NCI-H1092 (cell line): ENCODE results near the gene PDE3A.
"Not testable (repeated sequence)": the region's sequence is repeated elsewhere in the genome, so short reads cannot be mapped to it uniquely, and the experiment has no call there.

Source experiments
- DNase-seq: peaks from one replicate; lab custom pipeline; 2025; lab: John Stamatoyannopoulos, UW

Gene PDE3A

DNA sequence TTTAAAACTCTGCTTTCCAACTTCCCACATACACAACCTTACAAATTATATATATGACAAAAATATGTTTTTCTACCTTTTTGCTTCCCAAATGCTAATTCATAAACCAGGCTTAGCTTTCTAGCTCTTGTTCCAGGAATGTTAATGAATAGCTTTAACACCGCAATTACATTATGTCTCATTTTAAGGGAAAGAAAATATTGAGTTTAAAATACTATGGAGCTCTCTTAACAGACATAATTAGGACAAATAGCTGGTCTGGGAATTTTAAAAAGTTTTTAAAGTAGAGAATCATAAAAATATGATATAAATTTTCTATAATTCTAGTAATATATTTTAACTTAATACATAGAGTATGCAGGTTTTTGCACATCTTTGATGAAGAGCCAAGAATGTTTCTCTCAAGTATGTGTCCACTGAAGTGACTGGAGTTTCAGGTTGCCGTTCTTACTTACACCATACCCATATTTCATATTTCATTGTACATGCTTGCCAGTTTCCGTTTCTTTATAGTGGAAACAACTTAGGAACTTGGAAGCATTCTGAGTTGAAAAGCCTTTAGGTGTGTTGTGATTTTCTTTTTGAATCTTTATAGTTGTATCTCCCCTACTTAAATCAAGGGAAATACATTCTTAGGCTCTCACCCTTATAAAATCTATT lies 236.2 kb downstream of the PDE3A start:
- no peak for DNase-seq

DNA sequence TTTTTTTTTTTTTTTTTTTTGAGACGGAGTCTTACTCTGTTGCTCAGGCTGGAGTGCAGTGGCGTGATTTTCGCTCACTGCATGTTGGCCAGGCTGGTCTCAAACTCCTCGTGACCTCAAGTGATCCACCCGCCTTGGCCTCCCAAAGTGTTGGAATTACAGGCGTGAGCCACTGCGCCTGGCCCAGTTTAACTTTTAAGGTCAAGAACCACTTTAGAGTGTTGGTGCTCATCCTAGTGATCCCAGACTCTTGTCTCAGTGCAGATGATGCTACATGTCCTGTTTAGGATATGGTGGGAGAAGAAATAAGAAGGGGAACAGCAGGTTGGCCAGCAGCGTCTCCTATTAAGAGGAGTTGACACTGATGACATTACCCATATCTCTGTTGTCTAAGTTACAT lies 246.7 kb downstream of the PDE3A start:
- DNase-seq, result not testable (repeated sequence)

DNA sequence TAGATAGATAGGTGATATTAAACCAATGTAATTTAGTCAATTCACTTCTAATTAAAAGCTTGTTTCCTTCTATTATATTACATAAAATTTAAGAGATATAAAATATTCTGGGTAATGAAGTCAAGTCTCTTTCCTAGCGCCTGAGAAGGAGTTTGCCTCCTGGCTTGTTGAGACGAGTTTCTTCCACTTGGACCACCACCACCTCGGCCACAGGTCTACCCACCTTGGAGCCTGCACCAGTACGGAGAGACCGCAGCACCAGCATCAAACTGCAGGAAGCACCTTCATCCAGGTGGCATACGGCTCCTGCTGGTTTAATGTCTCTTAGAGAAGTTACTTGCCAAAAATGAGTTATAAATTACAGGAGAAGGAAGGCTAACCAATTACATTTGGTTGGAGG lies 247.8 kb downstream of the PDE3A start:
- no peak for DNase-seq

DNA sequence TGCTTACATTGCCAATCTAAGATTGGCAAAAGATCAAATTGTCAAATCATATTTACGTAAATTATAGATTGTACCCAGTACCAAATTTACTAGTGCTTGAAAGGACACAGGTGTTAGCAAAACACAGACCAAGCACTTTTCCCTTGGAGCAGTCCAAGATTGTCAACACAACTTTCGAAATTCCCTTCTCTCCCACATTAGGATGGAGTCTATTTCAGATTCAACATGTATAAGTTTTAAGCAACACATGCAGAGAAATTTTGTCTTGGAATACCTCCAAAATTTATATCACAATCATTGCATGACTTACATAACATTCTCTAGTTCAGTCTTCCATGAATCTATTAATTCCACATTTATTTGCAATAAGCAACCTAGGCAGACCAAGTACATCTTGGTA lies 251.9 kb downstream of the PDE3A start:
- DNase-seq, result no peak

DNA sequence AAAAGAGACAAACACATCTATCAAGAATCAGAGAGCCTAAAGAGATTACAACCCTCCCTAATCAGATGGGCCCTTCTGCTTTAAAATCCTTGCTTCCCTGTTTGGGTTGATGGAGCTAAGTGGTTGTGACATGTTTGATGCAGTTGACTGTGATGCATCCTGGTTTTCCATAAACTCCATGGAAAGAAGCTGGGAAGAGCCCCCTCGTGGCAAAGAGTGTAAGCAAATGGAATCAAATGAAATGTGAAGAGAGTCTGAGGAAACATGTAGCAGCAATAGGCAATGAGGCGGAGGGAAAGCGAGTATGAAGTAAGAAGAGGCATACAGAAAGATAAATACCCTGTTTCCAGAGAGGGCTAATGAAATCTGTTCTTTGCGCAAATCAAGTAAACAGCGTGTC lies 256.4 kb downstream of the PDE3A start:
- no peak for DNase-seq

DNA sequence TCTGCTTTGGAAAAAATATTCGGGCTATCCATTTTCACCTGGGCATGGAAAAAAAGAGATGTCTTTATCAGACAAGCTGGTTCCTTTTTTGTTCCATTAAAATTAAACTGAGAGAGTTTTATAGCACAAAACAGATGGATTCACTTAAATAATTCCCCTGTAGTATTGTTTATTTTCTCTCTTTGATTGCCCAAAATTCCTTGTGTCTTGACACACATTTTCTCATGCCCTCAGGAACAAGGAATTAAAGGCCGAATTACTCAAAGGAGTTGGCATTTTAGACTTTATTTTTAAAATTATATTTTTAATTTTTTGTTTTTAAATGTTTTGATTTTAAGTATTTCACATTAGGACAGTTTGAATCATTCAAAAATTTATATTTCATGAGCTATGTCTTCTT lies 257.2 kb downstream of the PDE3A start:
- DNase-seq, result no peak

DNA sequence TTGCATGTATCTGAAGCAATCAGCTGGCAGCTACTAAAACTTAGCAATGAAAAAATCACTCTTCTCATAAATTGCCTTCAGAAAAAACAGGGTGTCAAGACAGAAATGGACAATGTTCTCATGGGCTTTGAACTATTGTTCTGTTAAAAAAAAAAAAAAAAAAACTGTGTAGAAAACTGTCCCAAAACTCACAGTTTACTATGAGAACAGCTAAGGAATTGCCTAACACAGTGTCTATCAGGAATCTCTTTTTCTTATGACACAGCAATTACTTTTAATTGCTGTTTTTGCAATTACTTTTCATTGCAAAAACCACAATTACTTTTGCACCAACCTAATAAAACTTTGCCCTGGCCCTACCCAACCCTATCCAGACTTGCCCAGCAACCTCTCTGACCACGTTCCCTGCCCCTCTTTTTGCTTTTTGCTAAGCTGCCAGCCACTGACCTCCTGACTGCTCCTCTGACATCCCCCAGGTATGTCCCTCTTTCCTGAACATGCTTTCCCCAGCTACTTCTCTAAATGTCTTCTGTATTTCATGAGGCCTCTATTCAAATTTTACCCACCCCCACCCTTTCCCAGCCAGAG lies 258.8 kb downstream of the PDE3A start:
- no peak for DNase-seq

DNA sequence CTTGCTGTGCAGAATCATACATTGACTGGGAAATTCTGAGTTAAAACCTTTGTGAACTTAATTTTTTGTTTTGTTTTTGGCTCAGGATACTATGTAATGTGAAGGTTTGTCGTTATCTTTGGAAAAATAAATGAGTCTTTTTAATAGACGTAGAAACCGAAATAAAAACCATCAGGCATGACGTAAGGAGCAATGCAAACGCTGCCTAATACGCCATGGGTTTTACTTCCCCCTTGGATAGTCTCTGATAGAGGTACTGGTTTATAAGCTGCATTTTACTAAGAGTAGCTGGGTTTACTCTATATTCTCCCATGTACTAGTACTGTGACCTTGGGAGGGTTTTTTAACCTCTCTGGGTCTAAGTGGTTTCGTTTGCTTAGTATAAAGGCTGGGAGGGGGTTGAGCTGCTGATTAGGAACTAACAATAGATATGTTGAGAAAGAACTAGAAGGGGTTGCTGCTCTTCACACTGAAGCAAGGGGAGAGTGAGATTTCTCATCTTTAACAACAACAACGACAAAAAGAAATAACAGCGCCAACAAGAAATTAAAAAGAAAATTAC lies 260.0 kb downstream of the PDE3A start:
- DNase-seq, result no peak

DNA sequence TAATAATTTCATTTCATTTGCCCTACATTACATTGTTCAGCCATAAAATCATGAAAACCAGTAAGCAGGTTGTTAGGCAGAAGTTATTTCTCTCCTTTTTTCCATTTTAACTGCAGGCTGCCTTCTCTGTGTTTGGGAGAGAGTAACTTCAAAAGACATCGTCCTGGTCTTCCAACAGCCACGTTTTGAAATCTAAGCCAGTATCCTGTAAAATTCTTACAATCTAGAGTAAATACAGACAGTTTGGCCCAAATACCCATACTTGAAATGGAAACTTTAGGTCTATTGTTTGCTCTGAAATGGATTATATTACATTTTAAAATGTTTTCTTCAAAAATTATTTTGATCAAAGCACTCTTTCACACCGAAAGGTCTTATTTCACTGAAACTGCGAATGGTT lies 260.7 kb downstream of the PDE3A start:
- no peak for DNase-seq

DNA sequence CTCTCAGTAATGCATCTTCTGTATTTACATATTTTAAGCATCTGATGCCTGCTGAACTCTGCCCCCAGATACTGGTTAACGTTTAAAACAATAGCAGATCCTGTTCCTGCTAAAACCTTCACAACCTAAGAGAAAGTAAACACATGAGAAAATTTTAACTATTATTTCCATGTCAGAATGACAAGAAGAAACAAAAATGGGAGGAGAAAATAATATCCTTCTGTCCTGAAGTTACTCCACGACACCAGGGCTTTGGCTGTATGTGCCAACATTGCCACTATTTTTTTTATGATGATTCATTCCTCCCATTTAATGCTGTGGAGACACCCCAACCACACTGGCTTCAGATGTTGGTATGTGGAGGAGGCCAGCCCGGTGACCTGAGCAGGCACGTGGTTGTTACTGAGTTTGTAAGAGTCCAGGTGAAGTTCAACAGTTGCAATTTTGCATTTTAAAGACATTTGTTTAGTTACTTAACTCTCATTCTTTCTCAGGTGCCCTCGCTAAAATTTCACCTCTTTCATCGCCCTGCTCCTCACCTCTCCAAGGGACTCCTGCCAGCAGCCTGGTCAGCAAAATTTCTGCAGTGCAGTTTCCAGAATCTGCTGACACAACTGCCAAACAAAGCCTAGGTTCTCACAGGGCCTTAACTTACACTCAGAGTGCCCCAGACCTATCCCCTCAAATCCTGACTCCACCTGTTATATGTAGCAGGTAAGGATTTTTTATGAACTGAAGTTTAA lies 261.2 kb downstream of the PDE3A start:
- DNase-seq, result no peak

DNA sequence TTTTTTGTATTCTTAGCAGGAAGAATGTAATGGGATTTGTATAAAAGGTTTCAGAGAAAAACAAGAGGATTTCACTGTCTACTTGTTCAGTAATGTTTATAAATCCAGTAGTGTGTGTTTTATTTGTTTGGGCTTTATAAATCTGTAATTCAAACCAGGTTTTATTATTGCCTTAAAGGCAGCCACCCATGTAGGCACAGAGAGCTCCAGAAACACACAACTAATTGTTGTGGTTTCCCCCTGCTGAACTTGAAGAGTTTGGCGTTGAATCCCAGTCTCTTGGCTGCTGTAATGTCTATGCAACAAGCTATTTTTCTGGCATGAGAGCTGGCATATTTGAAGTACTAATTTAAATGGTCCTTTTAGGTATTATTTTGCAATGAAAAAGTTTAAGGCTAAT lies 263.4 kb downstream of the PDE3A start:
- DNase-seq, result no peak

DNA sequence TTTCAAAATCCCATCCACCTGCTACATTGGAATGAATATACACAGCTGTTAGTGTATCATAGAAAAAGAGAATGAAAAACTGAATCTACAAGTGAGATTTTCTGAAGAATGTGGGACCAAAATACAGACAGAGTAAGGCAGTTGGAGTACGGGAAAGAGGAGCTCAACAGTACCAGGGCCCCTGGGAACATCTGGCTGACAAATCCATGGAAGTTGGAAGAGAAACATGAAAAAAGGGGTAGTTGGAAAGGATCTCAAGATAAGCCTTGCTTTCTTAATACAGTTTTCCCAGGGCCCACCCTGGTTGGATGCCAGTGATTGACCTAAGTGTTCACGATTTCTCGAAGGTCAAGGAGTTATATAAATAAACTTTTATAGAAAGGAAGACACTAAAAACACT lies 272.8 kb downstream of the PDE3A start:
- no peak for DNase-seq

DNA sequence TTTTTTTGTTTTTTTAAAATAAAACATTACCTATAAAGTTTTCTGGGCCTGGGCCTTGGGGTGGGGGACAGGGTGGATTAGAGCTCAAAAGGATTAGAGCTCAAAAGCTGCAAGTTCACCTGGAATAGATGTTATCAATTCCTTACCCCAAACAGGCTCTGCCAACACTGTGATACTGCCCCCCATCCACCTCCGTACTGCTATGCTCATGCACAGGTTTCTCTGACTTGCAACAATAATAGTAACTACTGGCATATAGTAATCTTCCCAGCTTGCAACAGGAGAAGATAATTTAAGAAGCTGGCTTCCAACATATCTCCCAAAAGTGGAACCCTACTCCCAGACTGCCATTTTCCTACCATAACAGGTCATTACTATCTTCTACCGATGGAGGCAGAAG lies 275.5 kb downstream of the PDE3A start:
- DNase-seq, result no peak

DNA sequence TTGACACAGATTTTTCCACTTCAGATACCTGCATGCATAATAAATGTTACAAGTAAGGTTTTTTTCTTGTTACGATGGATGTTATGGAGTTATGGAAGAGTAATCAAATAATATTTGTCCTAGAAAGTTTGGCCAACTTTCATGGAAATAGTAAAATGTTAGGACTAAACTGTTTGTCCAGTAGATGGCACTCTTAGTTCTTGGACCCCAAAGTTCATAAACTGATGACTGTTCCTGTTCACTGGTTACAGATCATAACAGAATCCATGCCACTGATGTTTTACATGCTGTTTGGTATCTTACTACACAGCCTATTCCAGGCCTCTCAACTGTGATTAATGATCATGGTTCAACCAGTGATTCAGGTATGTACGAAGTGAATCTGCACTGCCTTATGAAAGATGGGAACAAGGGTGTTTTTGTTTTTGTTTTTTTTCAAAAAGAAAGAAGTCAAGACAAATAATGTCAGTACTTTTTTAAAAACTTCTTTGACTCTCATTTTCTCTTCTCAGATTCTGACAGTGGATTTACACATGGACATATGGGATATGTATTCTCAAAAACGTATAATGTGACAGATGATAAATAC lies 278.0 kb downstream of the PDE3A start:
- no peak for DNase-seq

DNA sequence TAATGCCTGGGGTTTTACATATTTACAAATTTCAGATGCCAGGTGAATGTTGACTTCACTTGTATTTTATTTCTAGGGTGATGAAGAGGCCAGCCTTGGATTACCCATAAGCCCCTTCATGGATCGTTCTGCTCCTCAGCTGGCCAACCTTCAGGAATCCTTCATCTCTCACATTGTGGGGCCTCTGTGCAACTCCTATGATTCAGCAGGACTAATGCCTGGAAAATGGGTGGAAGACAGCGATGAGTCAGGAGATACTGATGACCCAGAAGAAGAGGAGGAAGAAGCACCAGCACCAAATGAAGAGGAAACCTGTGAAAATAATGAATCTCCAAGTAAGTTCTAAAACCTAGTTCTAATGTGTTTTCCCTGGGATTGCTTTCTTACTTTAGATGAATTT lies 285.5 kb downstream of the PDE3A start:
- DNase-seq, result no peak

DNA sequence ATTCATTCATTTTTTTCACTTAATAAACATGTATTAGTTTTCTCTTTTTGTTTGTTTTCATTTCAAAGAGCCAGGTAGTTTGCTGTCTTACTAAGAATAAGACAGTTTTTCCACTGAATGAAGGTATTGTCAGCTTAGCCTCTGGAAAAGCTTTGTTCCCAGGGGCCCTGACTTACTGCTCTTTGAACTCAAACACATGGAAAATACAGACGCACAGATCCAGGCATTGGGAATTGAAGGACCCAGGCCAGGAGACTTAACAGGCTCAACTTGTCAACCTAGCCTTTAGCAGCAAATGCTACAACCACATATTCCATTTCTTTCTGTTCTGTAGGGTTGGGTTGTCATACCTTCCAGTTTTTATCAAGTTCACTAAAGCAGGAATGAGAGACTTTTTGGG lies 288.3 kb downstream of the PDE3A start:
- no peak for DNase-seq

DNA sequence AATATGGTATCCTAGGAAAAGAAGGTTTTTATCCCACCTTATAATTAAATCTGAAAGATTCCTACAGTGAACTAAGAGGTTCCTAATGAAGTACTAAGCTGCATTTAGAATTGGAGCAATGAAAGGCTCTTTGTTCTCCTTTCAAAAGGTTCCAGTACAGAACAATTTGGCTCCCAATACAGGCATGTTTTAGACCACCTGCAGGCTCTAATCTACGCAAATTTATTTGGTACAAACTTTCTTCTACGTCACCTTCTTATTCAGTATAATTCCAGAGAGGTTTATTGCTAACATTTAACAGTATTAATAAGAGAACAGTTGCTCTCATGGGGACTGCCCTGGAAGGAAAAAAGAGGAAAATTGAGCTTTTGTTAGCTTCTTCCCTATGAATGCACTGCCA lies 289.2 kb downstream of the PDE3A start:
- DNase-seq, result no peak

DNA sequence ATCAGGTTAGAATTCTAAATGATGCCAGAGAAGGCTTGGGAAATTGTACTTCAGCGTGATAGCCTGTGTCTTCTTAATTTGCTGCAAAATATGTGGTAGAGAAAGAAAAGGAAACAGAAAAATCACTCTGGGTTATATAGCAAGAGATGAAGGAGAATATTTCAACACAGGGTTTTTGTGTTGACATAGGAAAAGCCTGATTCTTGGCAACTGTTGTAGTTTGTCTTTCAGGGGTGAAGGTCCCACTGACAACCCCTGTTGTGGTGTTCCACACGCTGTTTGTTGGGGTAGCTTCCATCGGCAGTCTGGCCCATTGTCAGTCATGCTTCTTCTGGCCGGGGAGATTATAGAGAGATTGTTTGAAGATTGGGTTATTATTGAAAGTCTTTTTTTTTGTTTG lies 313.0 kb downstream of the PDE3A start:
- DNase-seq, result no peak

DNA sequence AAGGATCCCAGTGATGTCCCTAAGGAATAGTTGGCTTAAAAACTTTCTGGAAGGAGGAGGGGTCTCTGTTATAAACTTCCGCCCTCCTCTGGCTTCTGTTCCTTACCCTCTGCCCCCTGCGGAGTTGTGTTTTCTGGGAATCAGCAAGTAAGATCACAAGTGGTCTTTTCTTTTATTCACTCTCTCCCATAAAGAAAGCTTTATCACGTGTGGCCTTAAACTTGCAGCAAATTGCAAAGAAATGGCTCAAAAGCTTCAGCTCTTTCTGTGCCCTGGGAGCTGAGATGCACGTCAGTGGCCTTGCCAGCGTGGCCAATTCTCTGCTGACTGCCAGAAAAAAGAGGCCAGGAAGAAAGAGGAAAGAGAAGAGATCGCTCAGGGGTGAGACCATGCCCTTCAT lies 326.9 kb downstream of the PDE3A start, which contains the start of gene SLCO1C1:
Gene SLCO1C1 (plus strand): TSS at position 101 of the 400 bp plus-strand sequence. CDS start 4,245 bp downstream, outside the sequence.
- no peak for DNase-seq

DNA sequence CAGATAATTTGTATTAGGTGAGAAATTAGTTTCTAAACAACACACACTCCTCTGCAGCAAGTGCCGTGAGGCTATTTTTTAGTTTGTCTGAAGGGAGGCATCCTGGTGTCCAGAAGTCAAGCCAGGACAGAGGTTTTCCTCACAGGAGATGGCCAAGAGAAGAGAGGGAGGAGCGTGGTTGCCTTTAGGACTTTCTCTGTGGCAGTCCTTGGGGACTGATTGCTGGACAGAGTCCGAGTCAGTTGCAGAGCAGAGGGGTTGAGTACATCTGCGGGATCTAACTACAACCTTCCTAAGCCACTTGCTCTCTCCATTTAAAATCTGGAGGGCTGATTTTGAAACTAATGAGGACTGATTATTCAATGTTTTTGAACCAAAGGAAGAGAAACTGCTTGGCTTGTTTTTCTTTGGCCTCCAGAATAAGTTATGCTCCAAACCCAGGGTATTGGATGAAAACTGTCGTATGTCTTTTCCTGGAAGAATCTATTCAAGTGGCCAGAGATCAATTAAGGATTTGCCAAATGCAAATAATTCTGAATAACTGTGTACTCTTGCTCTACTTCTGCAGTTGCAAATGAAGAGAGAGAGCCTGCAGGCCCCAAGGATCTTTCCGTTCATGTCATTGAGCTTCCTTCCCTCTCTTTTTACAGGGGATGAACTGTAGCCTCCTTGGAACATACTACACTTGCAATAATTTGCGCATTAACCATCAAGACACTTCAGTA lies 328.0 kb downstream of the PDE3A start:
- DNase-seq, result no peak

DNA sequence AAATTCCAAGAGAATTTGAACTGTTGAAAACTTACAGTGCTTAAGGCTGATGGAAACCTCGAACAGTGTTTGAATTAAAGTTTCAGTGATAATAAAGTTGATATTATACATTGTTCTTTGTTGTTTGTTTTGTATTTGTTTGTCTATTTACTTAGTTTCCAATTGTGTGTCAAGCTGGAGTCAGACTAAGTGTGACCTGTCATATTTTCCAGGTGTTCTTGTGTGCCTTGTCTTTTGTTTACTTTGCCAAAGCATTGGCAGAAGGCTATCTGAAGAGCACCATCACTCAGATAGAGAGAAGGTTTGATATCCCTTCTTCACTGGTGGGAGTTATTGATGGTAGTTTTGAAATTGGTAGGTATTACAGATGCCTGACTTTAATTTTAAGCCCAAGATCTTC lies 332.8 kb downstream of the PDE3A start:
- DNase-seq, result no peak

DNA sequence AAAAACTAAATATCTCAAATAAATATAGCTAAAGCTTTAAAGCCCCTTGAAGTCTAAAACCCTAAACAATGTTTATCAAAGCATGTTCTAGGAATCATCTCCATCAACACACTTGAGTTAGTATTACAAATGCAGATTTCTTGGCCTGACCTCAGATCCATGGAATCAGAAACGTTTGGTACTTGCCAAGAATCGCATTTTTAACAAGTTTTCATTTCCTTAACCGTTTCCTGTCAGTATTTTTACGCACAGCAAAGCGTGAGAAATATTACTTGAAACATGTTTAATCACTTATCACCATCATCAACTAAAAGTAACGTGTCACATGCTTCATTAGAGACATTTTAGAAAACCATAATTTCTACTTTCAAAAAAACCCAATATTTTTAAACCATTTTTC lies 336.5 kb downstream of the PDE3A start:
- DNase-seq, result no peak
